HG03060 (cell line): Measurements from ENCODE around the gene BATF.
A peak's percentile ranks its signal among the peaks of the same experiment; 100 is the strongest.

ENCODE experiments used
- ATAC-seq: cut with Tn5 transposase; IDR thresholded peaks from one replicate; pipeline ENCODE4 v1.9.1; 2021; ENCODE audit warnings: low read depth, moderate number of reproducible peaks; ENCODE audit not compliant: unreplicated experiment

The BATF gene

GRCh38 chr14:75499084-75499875 is 23.0 kb upstream of the BATF start:
- ATAC-seq: peak; percentile 66

GRCh38 chr14:75501080-75501479 is 21.2 kb upstream of the BATF start:
- no peak for ATAC-seq

- ATAC-seq: no peak
These were observed 17.9 kb upstream of the BATF start for GRCh38 chr14:75504411-75504810.

DNA sequence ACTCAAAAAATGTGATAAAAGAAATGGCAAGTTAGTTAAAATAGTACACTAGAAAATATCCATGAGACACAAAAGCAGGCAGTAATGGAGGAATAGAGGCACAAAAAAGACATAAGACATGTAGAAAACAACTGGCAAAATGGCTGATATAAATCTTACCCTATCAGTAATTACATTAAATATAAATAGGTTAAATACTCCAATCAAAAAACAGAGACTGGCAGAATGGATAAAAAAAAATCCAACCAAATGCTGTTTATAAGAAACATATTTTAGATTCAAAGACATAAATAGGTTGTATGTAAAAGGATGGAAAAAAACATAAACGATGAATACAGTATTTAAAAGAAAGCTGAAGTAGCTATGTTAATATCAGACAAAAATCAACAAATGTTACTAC is 15.3 kb upstream of the BATF start:
- no peak for ATAC-seq

DNA sequence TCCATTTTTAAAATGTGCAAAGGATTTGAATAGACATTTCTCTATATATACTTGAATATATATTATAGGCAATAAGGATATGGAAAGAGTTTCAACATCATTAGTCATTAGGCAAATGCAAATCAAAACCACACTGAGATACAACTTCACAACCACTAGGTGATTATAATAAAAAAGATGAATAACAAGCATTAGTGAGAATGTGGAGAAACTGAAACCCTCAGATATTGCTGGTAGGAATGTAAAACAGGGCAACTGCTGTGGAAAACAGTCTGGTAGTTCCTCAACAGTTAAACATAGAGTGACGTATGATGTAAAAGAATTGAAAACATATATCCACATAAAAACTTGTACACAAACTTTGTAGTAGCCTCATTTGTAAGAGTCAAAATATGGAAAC is 11.7 kb upstream of the BATF start:
- no peak for ATAC-seq

DNA sequence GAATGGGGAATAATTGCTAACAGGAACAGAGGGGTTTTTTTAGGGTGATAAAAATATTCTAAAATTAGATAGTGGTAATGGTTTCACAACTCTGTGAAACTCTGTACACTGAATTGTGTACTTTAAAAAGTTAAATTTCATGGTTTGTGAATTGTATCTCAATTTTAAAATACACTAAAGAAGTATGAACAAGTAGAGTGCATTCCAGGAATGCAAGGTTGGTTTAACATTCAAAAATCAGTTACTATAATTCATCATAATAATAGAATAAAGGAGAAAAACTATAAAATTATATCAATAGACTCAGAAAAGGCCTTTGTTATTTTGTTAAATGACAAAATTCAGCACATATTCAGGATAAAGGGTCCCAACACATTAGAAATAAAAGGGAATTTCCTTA is 11.1 kb upstream of the BATF start:
- no peak for ATAC-seq

DNA sequence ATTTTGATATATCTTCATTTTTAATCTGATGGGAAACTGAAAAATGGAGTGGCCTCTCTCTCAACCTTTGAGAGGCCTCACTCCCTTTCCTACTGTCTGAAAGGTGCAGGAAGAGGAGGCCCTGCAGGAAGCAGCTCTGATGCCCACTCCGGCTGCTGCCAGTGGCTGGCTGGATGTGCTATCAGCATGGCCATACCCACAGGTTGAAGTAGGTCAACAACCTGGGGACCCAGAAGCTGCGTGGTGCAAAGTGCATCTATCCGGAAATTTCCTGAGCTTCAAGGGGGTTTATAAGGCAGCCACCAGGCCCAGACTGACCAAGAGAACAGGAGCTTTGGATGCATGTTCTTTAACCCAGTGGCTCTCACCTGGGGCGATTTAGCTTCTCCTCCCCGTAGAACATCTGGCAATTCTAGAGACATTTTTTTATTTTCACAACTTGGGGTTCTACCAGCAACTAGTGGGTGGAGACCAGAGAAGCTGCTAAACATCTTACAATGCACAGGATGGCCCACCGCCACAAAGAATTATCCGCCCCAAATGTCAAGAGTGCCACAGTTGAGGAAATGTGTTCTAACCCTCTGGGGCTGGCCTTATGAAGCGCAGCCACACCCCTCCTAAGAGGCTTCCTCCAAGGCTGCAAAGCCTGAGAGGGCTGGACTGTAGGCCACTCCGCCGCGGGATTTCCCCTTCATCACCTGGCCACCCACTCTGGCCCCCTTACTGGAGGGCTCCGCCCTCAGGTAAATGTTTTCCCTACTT is 8.2 kb upstream of the BATF start:
- ATAC-seq: no peak

GRCh38 chr14:75514673-75515628 is 7.3 kb upstream of the BATF start:
- no peak for ATAC-seq

DNA sequence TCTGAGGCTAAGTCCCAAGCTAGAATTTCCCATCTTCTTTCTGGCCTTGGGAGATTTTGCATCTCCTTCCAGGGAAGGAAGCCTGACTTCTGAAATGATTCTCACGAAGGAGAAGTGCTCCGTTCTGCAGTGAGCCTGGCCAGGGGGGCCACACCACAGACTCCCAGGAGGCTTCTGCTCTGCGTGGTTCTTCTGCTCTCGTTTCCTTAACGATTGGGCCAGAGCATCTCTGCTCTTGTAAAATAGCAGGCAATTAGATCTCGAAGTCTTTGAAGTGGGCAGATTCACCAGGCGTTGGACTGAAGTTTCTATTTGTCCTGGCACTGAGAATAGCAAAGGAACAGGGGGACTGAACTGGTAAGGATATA is 6.7 kb upstream of the BATF start:
- peak; percentile 37 for ATAC-seq

- ATAC-seq: no peak
These were observed 3.6 kb upstream of the BATF start for GRCh38 chr14:75518625-75519024.

- ATAC-seq: no peak
These were observed 2.9 kb upstream of the BATF start for GRCh38 chr14:75519394-75519793.

GRCh38 chr14:75519826-75520728 is 2.2 kb upstream of the BATF start:
- no peak for ATAC-seq

GRCh38 chr14:75520852-75521251 is 1.4 kb upstream of the BATF start:
- no peak for ATAC-seq

- no peak for ATAC-seq
These were observed 662 bp upstream of the BATF start for GRCh38 chr14:75521415-75522199.

DNA sequence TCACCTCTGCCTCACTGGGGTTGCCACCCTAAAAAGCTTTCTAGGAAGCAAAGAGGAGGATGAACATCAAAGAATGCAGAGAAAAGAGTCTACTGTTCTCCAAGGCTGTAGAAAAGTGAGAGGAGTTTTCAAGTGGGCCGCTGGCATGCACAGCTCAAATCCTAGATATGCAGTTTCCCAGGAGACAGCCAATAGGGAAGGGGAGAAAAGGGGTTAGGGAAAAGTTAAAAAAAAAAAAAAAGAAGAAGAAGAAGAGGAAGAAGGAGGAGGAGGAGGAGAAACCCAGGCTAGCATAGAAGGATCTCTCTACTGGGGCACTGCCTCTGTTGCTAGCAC is 682 bp downstream of the BATF start:
- ATAC-seq: no peak

GRCh38 chr14:75523771-75524171 is 1.5 kb downstream of the BATF start:
- ATAC-seq: no peak

DNA sequence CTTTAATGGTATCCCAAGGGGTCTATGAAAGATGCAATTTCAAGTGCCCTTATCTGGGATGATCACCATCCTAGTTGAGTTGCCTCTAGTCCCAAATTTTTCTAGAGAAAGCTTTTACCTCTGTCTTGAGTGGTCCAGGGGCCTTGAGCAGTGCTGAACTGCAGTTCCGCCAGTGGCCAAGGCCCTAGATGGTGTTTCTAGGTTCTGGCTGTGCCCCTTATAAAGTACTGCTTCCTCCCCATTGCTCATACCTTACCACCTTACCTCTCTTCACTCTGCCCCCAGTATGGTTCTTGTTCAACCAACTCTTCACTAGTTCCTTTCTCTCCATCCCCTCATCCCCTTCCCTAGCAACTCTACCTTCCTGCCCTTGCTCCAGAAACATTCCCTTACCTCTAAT is 3.7 kb downstream of the BATF start:
- ATAC-seq: no peak

DNA sequence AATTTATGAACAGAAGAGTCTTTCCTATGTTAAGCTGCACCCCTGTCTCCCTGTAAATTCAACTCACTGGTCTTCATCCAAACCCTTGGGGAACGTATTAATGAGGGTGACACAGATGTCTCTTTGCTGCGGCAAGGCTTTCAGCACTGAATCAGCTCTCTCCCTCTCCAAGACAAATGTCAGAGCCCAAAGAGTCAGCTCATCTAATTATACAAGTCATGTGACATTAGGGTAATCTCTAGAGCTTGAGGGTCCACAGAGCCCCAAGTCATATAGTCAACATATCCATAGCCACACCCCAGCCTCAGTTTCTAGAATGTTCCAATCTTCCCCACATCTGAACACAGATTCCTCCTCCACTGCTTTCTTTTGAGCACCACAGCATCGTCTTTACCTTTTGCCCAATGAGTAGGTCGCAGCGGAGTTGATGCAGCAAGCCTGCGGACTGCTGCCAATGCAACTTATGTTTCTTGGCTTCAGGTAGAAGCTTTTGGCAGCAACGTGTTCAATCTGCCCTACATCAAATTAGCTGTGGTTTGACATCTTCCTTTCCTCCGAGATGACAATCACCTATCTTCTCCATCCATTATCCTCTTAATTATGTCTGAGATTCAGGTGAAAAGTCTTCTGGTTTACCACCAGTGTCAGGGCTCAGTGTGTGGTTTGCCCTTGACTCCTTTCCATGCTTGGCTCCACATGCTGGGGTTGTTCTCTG is 5.3 kb downstream of the BATF start:
- ATAC-seq: no peak

GRCh38 chr14:75531256-75531655 is 9.0 kb downstream of the BATF start:
- no peak for ATAC-seq
